Measurements from ENCODE around the gene ZNG1F.
"Not testable (repeated sequence)": the region's sequence is repeated elsewhere in the genome, so short reads cannot be mapped to it uniquely, and the experiment has no call there.

GRCh38 chr9:41095060-41095459, 94.1 kb downstream of the ZNG1F start:
- TF ChIP-seq CTCF (IDR thresholded peaks at IDR 0.05; ENCODE audit: low read length); EZH2 (IDR thresholded peaks at IDR 0.05; ENCODE audit: borderline replicate concordance, low read length): not testable (repeated sequence)
